Activated T-helper 17 cell treated with anti-CD3 and anti-CD28 coated beads, Interleukin-2, amount 50 U/mL, for 72 hours (primary cell): Measurements from ENCODE around the gene TXNL1. TPM values are rescaled to one million over a fixed set of nuclear protein-coding genes. Genes with fewer than 3 reads are reported as not detected.
"Not testable (repeated sequence)": the region's sequence is repeated elsewhere in the genome, so short reads cannot be mapped to it uniquely, and the experiment has no call there.

ENCODE experiments used
- ATAC-seq: fragments of 150-1000 bp; cut with Tn5 transposase; replicated peaks from 2 replicates; pipeline ENCODE4 v1.10.0; 2021; ENCODE audit warnings: mild to moderate bottlenecking, moderate library complexity
- H3K27ac Mint-ChIP-seq: one replicate; pipeline ENCODE4 v1.8.0; 2022; ENCODE audit warnings: mixed read lengths
- H3K27me3 Mint-ChIP-seq: one replicate; pipeline ENCODE4 v1.8.0; 2022; ENCODE audit warnings: mixed read lengths
- H3K36me3 Mint-ChIP-seq: one replicate; pipeline ENCODE4 v1.8.0; 2022; ENCODE audit warnings: low read depth, mild to moderate bottlenecking, mixed read lengths
- H3K4me1 Mint-ChIP-seq: one replicate; pipeline ENCODE4 v1.8.0; 2022; ENCODE audit warnings: mixed read lengths
- H3K4me3 Mint-ChIP-seq: one replicate; pipeline ENCODE4 v1.8.0; 2022; ENCODE audit warnings: mild to moderate bottlenecking, mixed read lengths
- H3K9me3 Mint-ChIP-seq: one replicate; pipeline ENCODE4 v1.8.0; 2022; ENCODE audit warnings: mixed read lengths
- total RNA-seq, 2 donors: library from RNA; stranded (reverse); gene quantifications; one replicate each; pipeline ENCODE4 v1.2.3, GENCODE V29; 2022

Gene TXNL1
- total RNA-seq, 2 donors from 2014 or later, result 66.4 to 70.7 TPM

DNA sequence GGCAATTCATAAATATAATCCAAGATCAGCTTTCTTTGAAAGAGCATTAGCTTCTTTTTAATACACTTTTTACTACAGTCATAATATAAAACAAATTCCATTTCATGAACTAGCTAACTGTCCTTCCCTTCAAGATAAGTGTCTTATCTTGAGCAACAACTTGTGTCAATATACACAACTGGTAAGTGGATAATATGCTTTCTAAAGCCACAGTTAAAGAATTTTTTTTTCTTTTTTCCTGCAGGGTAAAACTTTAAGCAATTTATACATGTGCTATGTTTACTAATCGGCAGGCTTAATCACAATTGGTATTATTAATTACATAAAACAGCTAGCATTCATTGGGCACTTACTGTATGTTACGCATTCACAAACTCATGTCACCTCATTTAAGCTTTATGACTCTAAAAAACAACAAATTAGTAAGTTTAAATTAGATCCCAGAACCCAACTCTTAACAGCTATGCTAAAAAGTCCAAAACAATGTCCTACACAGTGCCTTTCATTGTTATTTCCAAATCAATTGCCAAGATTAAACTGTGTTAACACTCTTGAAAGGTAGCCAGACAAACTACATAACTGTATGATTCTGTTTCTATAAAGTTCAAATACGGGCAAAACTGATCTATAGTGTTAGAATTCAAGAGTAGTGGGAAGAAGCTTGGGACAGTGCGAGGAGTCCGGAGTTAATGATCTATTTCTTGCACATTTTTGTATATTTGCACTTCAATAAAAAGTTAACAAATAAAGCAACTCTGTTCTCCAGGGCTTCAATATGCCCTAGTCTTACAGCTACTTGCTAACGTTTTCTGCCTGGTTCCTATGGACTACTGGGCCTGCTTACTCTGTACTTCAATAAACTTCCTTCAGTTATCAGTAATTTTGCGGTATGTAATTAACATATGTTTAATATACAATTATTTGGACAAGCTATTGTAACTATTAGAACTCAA lies 6.0 kb downstream of the TXNL1 start:
- Mint-ChIP-seq H3K4me3 (no peak overlapping the region), H3K9me3 (no peaks in the 10 kb centered on the region), H3K4me1 (peaks cover 28% of the 10 kb centered on the region), H3K27me3 (no peaks in the 10 kb centered on the region), H3K36me3 (peaks cover 82% of the 10 kb centered on the region), H3K27ac (no peak overlapping the region)
- ATAC-seq, result no peak

- H3K4me3 Mint-ChIP-seq, result no peak overlapping the region
- no peak for ATAC-seq
- H3K9me3 Mint-ChIP-seq, result no peaks in the 10 kb centered on the region
- peaks cover 88% of the 10 kb centered on the region for H3K36me3 Mint-ChIP-seq
- peaks cover 11% of the 10 kb centered on the region for H3K4me1 Mint-ChIP-seq
- no peaks in the 10 kb centered on the region for H3K27me3 Mint-ChIP-seq
- H3K27ac Mint-ChIP-seq, result peak overlapping the region; percentile 5
These were observed 10.4 kb downstream of the TXNL1 start for GRCh38 chr18:56627991-56628390.

DNA sequence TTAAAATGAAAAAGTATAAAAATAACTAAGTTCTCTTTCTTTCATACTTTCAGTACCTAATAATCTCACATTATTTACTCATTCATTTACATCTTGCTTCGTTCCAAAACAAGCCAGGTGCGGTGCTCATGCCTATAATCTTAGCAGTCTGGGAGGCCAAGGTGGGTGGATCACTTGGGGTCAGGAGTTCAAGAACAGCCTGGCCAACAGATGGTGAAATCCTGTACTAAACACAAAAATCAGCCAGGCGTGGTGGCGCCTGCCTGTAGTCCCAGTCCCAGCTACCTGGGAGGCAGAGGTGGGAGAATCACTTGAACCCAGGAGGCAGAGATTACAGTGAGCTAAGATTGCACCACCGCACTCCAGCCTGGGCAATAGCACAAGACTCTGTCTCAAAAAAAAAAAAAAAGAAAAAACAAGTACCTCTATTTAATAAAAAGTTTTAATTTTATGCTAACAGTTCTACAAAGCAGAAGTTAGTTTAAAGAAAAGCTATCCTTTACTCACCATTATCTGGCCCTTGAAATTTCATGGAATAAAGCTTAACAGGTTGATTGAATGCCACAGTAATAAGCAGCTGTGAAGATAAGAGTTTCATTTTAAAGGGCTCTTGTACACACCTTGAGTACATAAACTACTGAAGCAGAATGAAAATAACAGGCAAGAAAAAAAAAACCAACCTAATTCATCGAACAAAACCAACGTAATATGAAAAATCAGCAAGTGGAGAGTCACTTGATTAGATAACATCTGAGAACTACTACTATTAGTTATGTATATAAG lies 22.5 kb downstream of the TXNL1 start:
- H3K36me3 Mint-ChIP-seq, result peaks cover 99% of the 10 kb centered on the region
- H3K4me3 Mint-ChIP-seq, result no peak overlapping the region
- H3K27ac Mint-ChIP-seq, result no peak overlapping the region
- H3K9me3 Mint-ChIP-seq, result no peaks in the 10 kb centered on the region
- H3K4me1 Mint-ChIP-seq, result no peaks in the 10 kb centered on the region
- H3K27me3 Mint-ChIP-seq, result no peaks in the 10 kb centered on the region
- no peak for ATAC-seq

DNA sequence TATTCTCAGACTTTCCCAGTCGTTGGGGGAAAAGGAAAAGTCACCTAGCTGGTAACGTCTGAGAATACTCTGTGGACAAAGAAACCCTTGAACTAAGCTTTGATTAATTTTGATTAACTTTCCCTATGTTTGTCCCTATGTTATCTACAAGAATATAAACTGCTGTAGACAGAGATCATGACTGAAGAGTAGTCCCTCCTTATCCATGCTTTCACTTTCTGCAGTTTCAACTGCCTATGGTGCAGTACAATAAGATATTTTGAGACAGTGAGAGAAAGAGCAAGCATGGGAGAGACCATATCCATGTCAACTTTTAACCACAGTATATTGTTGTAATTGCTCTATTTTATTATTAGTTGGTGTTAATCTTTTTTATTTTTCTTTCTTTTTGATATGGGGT lies 31.8 kb downstream of the TXNL1 start:
- H3K4me3 Mint-ChIP-seq, result no peak overlapping the region

GRCh38 chr18:56598422-56598821 lies 40.0 kb downstream of the TXNL1 start:
- no peak overlapping the region for H3K4me3 Mint-ChIP-seq
- no peak for ATAC-seq
- no peaks in the 10 kb centered on the region for H3K27me3 Mint-ChIP-seq
- peaks cover 18% of the 10 kb centered on the region for H3K36me3 Mint-ChIP-seq
- no peaks in the 10 kb centered on the region for H3K4me1 Mint-ChIP-seq
- no peaks in the 10 kb centered on the region for H3K9me3 Mint-ChIP-seq
- no peak overlapping the region for H3K27ac Mint-ChIP-seq

More for the DNA sequence above, 31.8 kb downstream of the TXNL1 start:
- Mint-ChIP-seq H3K4me1 (no peaks in the 10 kb centered on the region), H3K36me3 (peaks cover 99% of the 10 kb centered on the region), H3K27ac (no peak overlapping the region), H3K27me3 (no peaks in the 10 kb centered on the region), H3K9me3 (no peaks in the 10 kb centered on the region)
- no peak for ATAC-seq

- H3K27ac Mint-ChIP-seq, result no peak overlapping the region
- H3K4me1 Mint-ChIP-seq, result no peaks in the 10 kb centered on the region
- no peaks in the 10 kb centered on the region for H3K36me3 Mint-ChIP-seq
- H3K27me3 Mint-ChIP-seq, result no peaks in the 10 kb centered on the region
- no peaks in the 10 kb centered on the region for H3K9me3 Mint-ChIP-seq
- no peak for ATAC-seq
- H3K4me3 Mint-ChIP-seq, result no peak overlapping the region
These were observed 44.5 kb downstream of the TXNL1 start for GRCh38 chr18:56593906-56594305.

GRCh38 chr18:56580026-56580425 lies 58.4 kb downstream of the TXNL1 start:
- Mint-ChIP-seq H3K27me3 (peaks cover 17% of the 10 kb centered on the region), H3K27ac (no peak overlapping the region), H3K4me3 (no peak overlapping the region), H3K9me3 (no peaks in the 10 kb centered on the region), H3K4me1 (no peaks in the 10 kb centered on the region), H3K36me3 (no peaks in the 10 kb centered on the region)
- ATAC-seq, result no peak

DNA sequence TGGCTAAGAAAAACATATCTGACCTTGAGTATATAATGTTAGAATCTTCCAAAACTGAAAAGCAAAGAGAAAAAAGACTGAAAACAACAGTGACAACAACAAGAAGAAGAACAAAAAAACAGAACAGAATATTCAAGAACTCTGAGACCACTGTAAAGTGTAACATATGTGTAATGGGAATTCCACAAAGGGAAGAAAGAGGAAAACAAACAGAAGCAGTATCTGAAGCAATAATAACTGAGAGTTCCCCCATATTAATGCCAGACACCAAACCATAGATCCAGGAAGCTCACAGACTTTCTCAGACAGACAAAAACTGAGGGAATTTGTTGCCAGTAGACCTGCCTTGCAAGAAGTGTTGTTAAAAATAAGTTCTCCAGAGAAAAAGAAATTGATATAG lies 58.9 kb downstream of the TXNL1 start:
- Mint-ChIP-seq H3K36me3 (no peaks in the 10 kb centered on the region), H3K9me3 (no peaks in the 10 kb centered on the region), H3K4me1 (no peaks in the 10 kb centered on the region), H3K27ac (no peak overlapping the region), H3K4me3 (no peak overlapping the region), H3K27me3 (peaks cover 22% of the 10 kb centered on the region)
- ATAC-seq, result no peak

GRCh38 chr18:56576826-56577573 lies 61.4 kb downstream of the TXNL1 start:
- Mint-ChIP-seq H3K4me3 (no peak overlapping the region), H3K4me1 (no peaks in the 10 kb centered on the region), H3K36me3 (no peaks in the 10 kb centered on the region), H3K27ac (no peak overlapping the region), H3K27me3 (peaks cover 29% of the 10 kb centered on the region), H3K9me3 (no peaks in the 10 kb centered on the region)
- no peak for ATAC-seq

DNA sequence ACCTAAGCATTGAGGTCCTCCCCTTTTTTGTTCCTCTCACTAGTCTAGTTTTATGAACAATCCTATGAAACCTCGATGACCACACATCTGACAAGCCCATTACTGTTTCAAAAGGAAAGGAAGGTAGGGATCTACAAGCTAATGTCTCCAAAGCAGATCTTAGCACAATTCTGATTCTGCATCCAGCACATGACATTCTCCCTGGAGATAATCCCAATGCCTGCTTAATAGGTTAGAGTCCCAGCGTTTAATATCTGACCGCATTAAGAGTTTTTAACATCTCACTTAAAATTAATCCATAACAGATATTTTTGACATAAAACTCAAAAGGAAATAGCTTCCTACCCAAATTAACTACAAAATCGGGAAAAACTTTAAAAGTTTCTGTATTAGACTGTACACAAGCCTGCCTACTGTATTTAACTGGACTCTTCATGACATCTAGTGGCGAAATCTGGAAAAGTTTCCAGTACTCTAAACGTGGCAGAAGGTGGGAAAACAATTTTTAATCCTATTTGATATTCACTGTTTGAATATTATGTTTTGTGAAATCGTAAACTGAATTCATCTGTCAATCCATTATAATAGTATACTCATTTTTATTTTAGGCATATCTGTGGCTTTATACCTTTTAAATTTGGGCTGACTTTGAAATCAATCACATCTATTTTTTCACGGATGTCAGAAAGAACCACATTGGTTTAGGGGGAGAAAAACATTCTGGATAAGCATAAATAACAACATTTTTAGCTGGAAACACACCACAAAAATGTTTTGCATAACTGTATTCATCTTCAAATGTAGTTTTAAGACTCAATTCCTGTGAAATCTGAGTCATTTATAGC lies 62.4 kb downstream of the TXNL1 start:
- Mint-ChIP-seq H3K9me3 (no peaks in the 10 kb centered on the region), H3K4me1 (no peaks in the 10 kb centered on the region), H3K27ac (no peak overlapping the region), H3K4me3 (no peak overlapping the region), H3K36me3 (no peaks in the 10 kb centered on the region), H3K27me3 (peaks cover 29% of the 10 kb centered on the region)
- ATAC-seq, result no peak

GRCh38 chr18:56574861-56575260 lies 63.5 kb downstream of the TXNL1 start:
- no peak overlapping the region for H3K4me3 Mint-ChIP-seq
- H3K36me3 Mint-ChIP-seq, result no peaks in the 10 kb centered on the region
- no peak overlapping the region for H3K27ac Mint-ChIP-seq
- no peaks in the 10 kb centered on the region for H3K9me3 Mint-ChIP-seq
- ATAC-seq, result no peak
- H3K27me3 Mint-ChIP-seq, result peaks cover 32% of the 10 kb centered on the region
- no peaks in the 10 kb centered on the region for H3K4me1 Mint-ChIP-seq

DNA sequence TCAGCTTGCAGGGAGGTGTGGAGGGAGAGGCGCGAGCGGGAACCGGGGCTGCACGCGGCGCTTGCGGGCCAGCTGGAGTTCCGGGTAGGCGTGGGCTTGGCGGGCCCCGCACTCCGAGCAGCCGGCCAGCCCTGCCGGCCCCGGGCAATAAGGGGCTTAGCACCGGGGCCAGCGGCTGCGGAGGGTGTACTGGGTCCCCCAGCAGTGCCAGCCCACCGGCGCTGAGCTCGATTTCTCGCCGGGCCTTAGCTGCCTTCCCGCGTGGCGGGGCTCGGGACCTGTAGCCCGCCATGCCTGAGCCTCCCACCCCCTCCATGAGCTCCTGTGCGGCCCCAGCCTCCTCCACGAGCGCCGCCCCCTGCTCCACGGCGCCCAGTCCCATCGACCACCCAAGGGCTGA lies 66.1 kb downstream of the TXNL1 start:
- H3K27me3 Mint-ChIP-seq, result peaks cover 26% of the 10 kb centered on the region
- H3K4me3 Mint-ChIP-seq, H3K4me1 Mint-ChIP-seq, ATAC-seq, H3K27ac Mint-ChIP-seq, H3K36me3 Mint-ChIP-seq, H3K9me3 Mint-ChIP-seq: not testable (repeated sequence)

- Mint-ChIP-seq H3K4me1 (no peaks in the 10 kb centered on the region), H3K9me3 (no peaks in the 10 kb centered on the region), H3K36me3 (no peaks in the 10 kb centered on the region), H3K4me3 (no peak overlapping the region), H3K27me3 (peaks cover 17% of the 10 kb centered on the region), H3K27ac (no peak overlapping the region)
- no peak for ATAC-seq
These were observed 67.4 kb downstream of the TXNL1 start for GRCh38 chr18:56570978-56571377.

GRCh38 chr18:56569416-56569815 lies 69.0 kb downstream of the TXNL1 start:
- Mint-ChIP-seq H3K36me3 (no peaks in the 10 kb centered on the region), H3K27ac (no peak overlapping the region), H3K4me1 (no peaks in the 10 kb centered on the region), H3K9me3 (no peaks in the 10 kb centered on the region), H3K27me3 (peaks cover 12% of the 10 kb centered on the region), H3K4me3 (no peak overlapping the region)
- ATAC-seq, result no peak
